Cardiac muscle cell (in vitro differentiated cells and primary cell): ENCODE results near the gene C15orf39. TPM values are rescaled to one million over a fixed set of nuclear protein-coding genes. Genes with fewer than 3 reads are reported as not detected.
A peak's percentile ranks its signal among the peaks of the same experiment; 100 is the strongest.
"Not testable (repeated sequence)": the region's sequence is repeated elsewhere in the genome, so short reads cannot be mapped to it uniquely, and the experiment has no call there.

Source experiments
- DNase-seq, 2 donors: peaks; one replicate each; pipeline versions ENCODE4 v3.0.0 to v3.0.0-alpha.2; 2010 to 2017; ENCODE audit warnings: low read depth in 1 of 2, low spot score in 1 of 2
- H3K27ac ChIP-seq: fragments of 200-600 bp; sonication (generic); 2 replicates; pipeline ENCODE4 v1.5.1; 2016
- H3K27me3 ChIP-seq: fragments of 200-600 bp; sonication (generic); 2 replicates; pipeline ENCODE4 v1.6.0; 2016; ENCODE audit warnings: control low read depth
- H3K36me3 ChIP-seq: fragments of 200-600 bp; sonication (generic); 2 replicates; pipeline ENCODE4 v1.5.1; 2016; ENCODE audit warnings: control low read depth
- H3K4me1 ChIP-seq: fragments of 200-600 bp; sonication (generic); 2 replicates; pipeline ENCODE4 v1.8.1; 2017; ENCODE audit warnings: low read depth, mild to moderate bottlenecking, mixed run types
- H3K4me3 ChIP-seq: fragments of 200-600 bp; sonication (generic); 2 replicates; pipeline ENCODE4 v1.5.1; 2016; ENCODE audit warnings: mild to moderate bottlenecking
- H3K9me3 ChIP-seq: fragments of 200-600 bp; sonication (generic); 2 replicates; pipeline ENCODE4 v1.5.1; 2017; ENCODE audit warnings: low read depth, mild to moderate bottlenecking, control low read depth
- CTCF ChIP-seq: IDR thresholded peaks from 2 replicates; pipeline ENCODE4 v1.5.1; 2012; ENCODE audit warnings: low read depth, mild to moderate bottlenecking, low read length
- polyA plus RNA-seq: library from polyadenylated mRNA; unstranded; fragments of >200 nt; fragmentation: Nextera tagmentation; extraction: Ambion mirVana; gene quantifications from 2 replicates; pipeline ENCODE4 v1.2.1, GENCODE V29; 2016
- total RNA-seq: library from RNA; depleted of rRNA; stranded (reverse); fragments of >200 nt; gene quantifications from 2 replicates; pipeline ENCODE4 v1.2.3, GENCODE V29; 2016

C15orf39 gene
- total and polyA plus RNA-seq, 2 experiments from 2014 or later: 8.6 to 35.1 TPM

DNA sequence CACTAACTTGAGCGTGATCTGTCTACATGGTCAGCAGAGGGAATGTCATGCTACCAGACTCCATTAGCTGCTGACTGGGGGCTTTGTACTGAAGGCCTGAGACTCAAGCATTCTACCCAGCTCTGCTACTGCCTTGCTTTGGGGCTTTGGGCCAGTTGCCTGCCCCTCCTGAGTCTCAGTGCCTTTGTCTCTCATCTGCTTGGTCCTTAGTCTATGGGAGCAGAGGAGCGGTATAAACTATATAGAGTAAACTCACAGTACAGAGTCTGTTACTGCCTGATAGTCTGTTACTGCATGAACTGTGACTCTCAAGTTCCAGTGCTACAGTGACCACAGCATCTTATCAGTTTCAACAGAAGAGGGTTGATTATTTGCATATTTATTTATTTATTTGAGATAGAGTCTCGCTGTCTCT, 38.5 kb upstream of the C15orf39 start:
- DNase-seq: no peak
- H3K4me1 ChIP-seq: no peaks in the 10 kb centered on the region
- H3K36me3 ChIP-seq: no peaks in the 10 kb centered on the region

GRCh38 chr15:75164625-75165350, 36.9 kb upstream of the C15orf39 start:
- Histone ChIP-seq H3K4me3 (no peak overlapping the region), H3K4me1 (no peaks in the 10 kb centered on the region), H3K36me3 (no peaks in the 10 kb centered on the region), H3K27ac (no peak overlapping the region), H3K27me3 (no peaks in the 10 kb centered on the region), H3K9me3 (no peaks in the 10 kb centered on the region)
- TF ChIP-seq CTCF: no peak
- no peak for DNase-seq

More for the DNA sequence above, 38.5 kb upstream of the C15orf39 start:
- H3K27ac ChIP-seq: peak overlapping the region; percentile 52
- TF ChIP-seq CTCF: no peak
- H3K4me3 ChIP-seq: no peak overlapping the region
- no peaks in the 10 kb centered on the region for H3K9me3 ChIP-seq
- H3K27me3 ChIP-seq: no peaks in the 10 kb centered on the region

DNA sequence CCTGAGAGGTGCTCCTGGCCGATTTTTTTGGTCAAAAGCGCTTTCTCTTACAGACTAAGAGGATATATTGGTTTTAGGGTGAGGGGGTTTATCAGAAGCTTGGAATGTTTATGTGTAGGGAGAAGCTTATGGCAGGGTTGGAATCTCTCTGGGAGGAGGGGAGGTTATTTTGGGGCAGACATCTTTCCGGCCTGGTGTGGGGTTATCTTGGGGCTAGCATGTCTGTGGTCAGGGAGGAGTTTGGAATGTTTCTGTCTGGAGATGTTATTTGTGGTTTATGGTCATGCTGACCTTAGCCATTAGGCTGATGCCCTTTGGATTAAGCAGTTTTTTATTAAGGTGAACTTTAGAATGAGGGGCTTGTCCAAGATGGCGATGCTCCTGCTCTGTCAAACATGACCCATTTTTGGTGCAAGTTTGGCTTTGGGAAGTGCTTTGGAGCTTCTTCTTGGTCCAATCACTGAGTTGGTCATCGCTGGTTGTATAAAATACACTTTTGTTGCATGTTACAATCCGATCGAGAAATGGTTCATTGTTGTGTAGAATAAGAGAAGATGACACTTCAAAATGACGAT, 35.1 kb upstream of the C15orf39 start:
- not testable (repeated sequence) for DNase-seq, H3K9me3 ChIP-seq, H3K27ac ChIP-seq, H3K4me1 ChIP-seq, H3K27me3 ChIP-seq, H3K4me3 ChIP-seq, H3K36me3 ChIP-seq

DNA sequence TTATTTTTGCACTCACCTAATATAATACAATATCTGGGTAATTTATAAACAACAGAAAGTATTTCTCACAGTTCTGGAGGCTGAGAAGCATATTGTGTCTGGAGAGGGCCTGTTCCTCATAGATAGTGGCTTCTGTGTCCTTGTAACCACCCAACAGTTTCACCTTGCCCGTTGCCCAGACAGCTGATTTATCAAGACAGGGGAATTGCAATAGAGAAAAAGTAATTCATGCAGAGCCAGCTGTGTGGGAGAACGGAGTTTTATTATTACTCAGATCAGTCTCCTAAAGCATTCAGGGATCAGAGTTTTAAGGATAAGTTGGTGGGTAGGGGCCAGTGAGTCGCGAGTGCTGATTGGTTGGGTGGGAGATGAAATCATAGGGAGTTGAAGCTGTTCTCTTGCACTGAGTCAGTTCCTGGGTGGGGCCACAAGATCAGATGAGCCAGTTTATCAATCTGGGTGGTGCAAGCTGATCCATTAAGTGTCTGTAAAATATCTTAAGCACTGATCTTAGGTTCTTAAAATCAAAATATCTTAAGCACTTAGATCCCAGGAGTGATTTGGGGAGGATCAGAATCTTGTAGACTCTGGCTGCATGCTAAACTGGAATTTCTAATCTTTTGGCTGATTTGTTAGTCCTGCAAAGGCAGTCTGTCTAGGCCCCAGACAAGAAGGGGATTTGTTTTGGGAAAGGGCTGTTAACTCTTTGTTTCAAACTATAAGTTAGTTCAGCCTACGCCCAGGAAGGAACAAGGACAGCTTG, 33.9 kb upstream of the C15orf39 start:
- Histone ChIP-seq H3K27me3 (no peaks in the 10 kb centered on the region), H3K9me3 (no peaks in the 10 kb centered on the region), H3K4me3 (no peak overlapping the region), H3K36me3 (no peaks in the 10 kb centered on the region), H3K27ac (no peak overlapping the region), H3K4me1 (no peaks in the 10 kb centered on the region)
- DNase-seq: peak in 1 of 2 donors; percentile 63
- no peak for TF ChIP-seq CTCF

DNA sequence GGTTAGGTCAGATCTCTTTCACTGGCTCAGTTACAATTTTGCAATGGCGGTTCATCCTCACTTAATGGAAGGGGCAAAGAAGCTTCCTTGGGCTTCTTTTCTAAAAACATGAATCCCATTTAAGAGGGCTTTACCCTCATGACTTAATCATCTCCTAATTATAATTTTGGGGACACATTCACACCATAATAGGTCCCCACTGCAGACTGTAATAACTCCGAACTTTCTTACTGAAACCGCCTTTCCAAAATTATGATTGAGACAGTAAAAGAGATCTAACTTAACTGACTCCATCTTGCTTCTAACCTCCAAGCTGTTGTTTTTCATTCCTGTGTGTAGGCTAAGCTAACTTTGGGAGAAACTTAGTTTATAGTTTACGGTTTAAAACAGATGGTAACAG, 33.3 kb upstream of the C15orf39 start:
- H3K4me1 ChIP-seq: no peaks in the 10 kb centered on the region
- no peak for TF ChIP-seq CTCF
- no peak overlapping the region for H3K4me3 ChIP-seq
- no peaks in the 10 kb centered on the region for H3K9me3 ChIP-seq
- H3K36me3 ChIP-seq: no peaks in the 10 kb centered on the region
- DNase-seq: no peak
- H3K27me3 ChIP-seq: no peaks in the 10 kb centered on the region
- H3K27ac ChIP-seq: no peak overlapping the region

DNA sequence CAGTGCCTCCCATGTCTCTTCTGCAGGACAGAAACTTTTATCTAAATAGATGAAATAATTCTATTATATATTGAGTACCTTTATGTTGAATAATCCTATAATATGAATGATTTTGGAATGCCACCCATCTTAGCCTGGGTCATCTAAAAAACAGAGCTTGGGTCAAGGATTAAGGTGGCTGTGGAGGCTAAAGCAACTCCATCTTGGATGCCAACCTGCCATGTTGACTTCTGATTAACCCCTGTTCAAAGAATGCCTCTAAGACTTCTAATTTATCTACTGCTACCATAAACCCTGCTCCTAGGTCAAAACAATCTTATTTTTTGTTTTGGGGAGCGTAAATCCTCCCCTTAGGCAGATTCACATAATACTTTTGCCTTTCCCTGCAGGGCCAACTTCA, 31.5 kb upstream of the C15orf39 start:
- DNase-seq: no peak

More for the DNA sequence above, 31.5 kb upstream of the C15orf39 start:
- H3K9me3 ChIP-seq: no peaks in the 10 kb centered on the region
- no peaks in the 10 kb centered on the region for H3K4me1 ChIP-seq
- peak overlapping the region; percentile 47 for H3K27ac ChIP-seq
- no peaks in the 10 kb centered on the region for H3K27me3 ChIP-seq
- H3K4me3 ChIP-seq: no peak overlapping the region
- TF ChIP-seq CTCF: no peak
- H3K36me3 ChIP-seq: no peaks in the 10 kb centered on the region
